CD4-positive, alpha-beta T cell treated with Interleukin-6 at 100 ng/mL for 8 hours (primary cell): Measurements from ENCODE around the gene TRIB2.

Source experiments
- DNase-seq: peaks from one replicate; pipeline ENCODE4 v3.0.0-alpha.2; 2020; ENCODE audit warnings: mixed read lengths, low spot score

TRIB2 gene

DNA sequence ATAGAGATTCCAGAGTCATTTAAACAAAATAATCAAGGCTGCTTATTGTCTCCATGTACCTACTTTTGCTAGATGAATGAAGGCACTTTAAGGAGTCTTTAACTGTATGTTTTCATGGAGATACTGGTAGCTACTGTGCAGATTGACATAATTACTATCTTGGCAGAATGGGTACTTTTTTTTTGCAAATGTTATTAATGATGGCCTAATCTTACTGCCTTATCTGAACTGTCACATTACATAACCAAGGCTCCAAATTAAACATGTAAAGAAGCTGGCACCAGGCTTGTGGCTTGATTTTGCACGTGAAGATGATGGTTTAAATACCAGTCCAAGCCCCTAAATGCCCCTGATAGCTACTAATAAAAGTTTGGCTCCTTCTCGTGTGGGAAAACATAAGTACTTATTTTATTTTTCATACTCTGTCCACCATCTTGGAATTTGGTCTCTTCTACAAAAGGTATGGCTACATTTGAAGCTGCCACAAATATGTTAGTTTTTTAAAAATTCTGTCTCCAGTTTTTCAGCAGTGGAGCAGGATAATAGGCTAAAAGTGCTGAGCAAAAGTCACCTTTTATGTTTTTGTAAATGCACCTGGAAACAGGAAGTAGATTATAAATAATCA lies 4.1 kb downstream of the TRIB2 start:
- no peak for DNase-seq

DNA sequence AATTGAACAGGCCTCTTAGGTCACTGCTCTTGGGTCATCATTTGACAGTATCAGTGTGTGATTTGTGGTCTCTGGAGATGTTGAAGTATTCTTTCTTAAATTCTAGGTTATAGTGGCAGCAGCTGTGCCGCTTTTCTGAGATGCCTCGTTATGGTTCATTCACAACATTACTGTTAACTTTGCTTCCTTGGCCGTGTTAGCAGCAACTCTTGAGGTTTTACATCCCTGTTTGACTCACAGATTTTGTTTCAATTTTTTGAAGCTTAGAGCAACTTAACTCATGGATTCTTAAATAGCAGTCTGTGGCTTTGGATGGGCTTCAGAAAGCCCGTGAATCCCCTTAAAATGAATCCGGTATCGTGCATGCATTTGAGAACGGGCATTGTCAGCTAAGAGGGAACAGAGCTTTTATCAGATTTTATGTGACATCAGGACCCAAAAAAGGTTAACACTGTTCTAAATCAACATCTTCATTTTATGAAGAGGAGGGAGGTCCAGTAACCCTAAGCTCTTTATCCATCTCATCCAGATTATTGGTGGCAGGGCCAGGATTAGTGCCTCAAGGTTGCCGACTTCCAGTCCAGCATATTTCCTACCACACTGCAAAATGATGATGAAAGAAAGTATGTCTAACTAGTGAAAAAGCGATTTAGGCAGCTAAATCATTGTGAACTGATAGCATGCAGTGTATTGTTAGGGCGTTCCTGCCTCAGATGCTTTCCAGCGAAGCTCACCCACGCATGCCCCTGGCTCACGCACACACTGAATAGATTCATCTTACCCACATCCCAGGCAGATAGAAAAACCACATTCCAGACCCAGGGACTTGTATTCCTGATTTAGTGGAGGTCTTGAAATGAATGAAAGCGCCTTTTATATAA lies 5.1 kb downstream of the TRIB2 start:
- no peak for DNase-seq

DNA sequence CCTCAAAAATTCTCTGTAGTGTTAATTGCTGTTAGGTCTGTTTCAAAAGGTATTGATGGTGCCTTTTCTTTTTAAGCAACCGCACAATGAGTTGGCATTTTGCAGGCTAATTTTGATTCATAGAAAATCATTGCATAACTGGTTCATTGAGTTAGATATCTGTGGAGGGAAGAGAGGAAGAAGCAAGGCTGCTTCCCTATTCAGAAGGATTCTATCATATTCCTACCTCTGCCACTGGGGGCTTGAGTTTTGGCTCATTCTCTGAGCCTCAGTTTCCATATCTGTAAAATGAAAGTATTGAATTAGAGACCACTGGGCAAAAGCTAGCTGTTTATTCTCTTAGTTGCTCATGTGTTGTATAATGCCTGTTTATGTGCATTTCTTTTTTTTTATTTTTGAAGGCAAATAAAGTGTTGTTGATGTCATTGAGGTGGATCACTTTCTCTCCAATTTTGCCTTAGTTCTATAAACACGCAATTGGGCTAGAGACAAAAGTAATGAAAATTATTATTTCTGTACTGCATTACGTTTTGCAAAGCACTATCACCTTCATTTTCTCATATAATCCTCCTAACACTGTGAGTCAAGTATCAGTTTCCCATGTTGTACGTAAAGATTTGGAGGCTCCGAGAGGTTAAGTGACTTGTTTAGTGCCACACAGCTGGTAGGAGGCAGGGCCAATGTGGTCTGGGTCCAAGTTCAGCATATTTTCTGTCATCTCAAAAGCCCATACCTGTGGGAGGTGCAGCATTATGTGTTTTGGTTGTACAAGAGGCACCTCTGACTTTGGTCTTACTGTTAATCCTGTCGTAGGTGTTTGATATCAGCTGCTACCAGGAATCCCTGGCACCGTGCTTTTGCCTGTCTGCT lies 5.9 kb downstream of the TRIB2 start:
- no peak for DNase-seq

DNA sequence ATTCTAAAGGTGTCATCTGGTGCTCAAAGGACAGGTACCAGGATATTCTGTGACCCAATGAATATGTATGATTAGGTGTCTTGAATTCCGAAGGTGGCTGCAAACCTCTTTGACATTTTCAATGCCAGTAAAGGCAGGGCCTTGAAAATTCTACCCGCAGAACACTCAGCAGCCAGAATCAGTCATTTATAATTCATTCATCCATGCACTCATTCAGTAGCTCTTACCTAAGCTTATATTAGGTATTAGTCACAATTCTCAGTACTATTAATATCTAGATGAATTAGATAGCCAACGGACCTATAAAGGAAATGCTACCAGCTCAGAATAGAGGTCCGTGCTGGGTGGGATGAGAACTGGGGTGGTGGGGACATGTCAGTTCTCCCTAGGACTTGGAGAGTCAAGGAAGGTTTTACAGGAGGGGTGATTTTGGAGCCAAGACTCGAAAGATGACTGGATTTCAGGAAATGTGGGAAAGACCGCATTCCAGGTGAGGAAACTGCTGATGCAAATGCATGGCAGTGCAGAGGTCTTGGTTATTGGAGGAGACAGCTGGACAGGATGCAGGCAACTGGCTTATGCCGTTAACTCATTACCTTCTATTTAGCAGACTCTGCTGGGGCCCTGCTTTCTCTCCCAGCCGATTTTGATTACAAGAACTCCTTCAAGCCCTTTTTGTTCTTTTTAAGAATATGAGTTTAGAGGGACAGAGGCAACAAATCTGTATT lies 7.2 kb downstream of the TRIB2 start:
- DNase-seq: no peak

DNA sequence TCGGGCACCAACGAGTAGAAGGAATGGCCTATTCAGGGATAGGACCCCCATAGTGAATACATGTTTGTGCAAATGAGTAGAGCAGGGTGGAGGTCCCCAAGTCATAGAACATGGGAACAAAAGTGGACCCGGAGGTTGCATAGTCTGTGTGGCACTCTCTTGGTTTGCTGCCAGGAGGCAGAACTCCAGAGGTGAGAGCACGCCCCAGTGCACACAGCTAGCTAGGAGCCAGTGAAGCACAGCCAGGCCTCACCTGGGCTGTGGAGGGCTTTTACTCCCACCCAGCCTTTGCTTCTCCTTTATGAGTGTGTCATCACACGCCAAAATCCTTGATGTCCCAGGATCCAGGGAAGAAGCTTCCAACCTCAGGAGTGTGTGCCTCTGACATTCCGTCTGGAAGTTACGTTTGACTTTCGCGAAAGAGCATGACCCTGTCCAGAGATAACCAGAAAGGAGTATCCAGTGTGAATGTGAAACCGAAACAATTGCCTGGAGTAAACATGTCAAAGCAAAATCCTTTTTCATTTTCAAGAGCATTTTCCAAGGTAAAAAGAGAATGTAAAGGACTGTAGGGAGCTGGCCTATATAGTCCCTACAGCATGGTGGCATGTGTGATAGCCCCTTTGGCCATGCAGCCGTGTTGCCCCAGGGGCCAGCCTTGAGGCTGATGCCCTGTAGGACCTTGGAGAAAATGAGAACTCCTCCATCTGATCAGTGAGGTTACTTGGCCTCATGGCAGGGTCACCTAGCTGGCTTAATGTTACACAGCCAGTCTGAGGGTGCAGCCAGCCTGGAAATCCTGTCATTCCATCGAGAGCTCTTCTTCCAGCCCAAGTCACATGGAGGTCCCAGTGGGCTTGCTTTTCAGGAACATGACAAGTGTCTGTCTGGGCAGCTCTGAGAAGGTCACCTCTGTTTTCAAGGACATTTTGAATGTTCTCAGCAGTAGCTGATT lies 8.8 kb downstream of the TRIB2 start:
- no peak for DNase-seq

DNA sequence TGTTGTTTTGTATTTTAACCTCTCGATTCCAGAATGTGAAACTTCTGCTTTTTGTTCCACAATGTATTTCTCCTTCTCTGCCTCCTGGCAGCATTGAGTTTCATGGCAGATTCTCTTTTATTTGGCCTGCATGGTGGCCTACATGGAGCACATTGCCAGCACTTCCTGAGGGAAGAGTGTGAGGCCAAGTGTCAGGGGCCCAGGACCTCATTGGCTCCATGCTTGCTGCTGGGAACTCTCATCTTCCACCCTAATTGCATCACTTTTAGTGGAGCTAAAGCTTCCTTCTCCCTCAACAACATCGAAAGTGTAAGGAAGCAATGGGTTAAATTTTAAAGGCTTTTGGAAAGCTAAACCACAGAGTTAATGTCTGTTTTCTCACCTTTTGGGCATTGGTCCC lies 9.5 kb downstream of the TRIB2 start:
- DNase-seq: no peak

DNA sequence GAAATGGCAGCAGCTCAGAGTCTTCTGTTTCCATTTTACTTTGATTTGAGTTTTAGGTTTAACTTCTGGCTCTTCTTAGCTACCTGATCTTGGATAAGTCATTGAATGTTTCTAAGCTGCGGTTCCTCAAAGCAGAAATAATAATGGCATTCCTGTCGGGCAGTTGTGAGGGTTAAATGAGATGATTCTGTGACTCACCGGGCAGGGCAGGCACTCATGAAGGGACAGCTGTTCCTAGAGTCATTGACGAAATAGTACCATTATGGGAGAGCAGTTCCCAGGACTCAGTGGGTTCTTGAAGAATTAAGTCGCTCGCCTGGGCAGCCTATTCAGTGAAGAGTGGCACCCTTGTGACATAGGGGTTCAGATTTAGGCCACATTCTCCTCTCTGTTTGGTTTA lies 10.3 kb downstream of the TRIB2 start:
- DNase-seq: no peak

DNA sequence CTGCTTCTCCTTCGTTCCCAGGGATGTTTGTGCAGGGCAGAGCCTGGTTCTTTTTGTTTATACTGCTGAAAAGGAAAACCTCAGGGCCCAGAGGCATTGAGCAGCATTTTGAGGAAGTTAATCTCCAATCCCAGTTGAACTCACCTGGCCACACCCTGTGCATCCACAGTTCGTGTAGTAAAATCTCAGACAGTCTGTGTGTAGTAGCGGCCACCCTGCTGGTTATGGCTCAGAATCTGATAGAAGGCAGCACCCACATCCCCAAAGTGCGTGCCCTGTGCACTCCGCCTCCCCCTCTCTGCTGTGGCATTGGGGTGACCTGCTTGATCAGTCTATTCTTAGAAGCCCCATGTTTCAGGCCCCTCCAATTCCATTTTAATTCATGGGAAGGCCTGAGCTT lies 10.9 kb downstream of the TRIB2 start:
- DNase-seq: no peak

DNA sequence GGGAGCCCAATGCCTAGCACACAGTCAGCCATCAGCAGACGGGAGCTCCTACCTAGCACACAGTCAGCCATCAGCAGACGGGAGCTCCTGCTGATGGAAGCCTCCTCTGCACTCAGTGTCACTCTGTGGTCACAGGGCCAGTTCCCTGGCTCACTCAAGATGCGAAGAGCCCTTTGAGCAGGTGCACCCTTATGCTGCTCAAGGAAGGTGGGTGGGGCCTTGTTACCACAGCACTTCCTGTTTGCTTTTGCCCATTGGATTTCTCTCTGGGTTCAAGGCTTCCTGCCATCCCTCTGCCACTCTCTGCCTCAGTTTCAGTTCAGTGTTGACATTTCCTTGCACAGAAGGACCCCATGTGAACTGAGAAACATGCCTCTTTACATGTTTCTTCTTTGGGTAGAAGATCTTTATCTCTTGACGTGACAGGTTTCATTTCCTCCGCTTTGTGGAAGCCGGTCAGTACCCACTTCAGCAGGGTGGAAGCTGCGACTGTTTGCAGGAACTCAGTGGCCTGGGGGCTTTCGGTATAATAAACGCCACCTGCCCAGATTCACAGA lies 11.6 kb downstream of the TRIB2 start:
- peak; percentile 71 for DNase-seq

DNA sequence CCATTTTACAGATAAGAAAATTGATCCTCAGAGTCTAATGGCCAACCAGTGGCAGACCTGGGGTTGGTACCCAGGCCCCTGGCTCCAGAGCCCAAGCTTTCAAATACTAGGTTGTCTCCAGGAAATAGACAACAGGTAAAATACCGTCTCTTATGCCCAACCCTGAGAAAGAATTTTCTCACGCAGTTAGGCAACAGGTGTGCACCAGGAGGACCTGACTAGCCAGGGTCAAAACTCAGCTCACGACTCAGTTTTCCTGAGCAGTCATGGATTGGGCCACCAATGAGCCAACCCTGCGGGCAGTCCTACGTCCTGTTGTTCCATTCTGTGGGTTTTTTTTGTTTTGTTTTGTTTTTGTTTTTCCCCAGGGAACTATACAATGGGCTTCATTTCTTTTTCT lies 13.5 kb downstream of the TRIB2 start:
- no peak for DNase-seq

DNA sequence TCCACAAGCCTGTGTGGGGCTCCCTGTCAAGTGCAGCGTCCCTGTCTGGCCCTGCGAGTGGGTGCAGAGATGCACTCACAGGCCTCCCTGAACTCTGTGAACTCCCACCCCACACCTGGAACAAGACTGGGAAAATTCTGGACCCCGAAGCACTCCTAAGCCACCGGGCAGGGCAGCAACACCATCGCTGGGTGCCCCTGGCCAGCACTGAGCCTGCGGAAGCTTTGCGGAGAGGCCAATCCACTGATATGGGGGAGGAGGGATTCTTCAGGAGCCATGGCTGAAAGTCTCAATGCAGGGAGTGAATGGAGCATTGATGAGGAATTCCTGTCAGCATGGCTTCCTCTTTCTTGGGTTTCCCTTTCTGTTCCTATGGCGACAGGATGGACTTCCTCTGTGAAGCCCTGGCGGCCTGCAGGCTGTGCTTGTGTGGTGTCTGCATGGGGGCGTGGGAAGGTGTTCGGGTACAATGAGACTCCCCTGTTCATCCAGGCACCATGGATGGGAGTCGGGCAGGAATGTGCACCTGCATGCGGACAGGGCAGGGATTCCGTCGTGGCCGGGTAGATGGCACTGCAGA lies 15.1 kb downstream of the TRIB2 start:
- no peak for DNase-seq

DNA sequence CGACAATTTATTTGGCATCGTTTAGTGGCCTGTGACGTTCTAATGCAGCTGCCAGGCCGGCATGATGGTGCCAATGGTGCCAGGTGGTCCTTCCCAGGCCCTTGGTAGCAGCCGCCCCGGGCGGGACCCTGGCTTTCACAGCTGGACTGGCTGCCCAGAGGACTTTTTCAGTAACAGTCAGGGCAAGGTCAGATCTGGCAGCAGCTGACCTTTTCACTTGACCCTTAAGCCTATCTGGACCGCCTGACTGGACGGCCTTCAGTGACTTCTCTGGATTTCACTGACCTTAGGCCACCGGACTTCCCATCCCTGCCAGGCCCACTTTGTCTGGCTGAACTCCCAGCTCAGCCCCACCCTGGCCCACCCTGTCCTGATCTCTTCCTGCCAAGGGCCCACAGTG lies 15.9 kb downstream of the TRIB2 start:
- no peak for DNase-seq

DNA sequence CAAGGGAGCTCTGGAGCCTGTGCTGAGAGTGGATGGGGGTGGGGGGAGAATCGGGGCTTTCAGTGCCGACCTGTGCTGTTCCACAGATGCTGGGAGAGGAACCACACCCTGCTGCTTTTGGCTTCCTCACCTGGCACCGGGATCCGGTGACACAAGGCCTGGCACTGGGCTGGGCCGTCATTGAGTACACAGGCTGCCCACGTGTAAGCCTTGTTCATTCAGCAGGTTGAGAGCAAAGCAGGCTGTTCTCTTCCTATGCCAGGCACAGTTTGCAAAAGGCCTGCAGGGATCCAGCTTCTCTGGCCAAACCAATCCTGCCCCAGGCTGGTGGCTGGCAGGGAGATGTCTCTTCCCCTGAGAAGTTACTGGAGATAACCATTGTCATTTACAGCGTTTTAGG lies 17.1 kb downstream of the TRIB2 start:
- DNase-seq: no peak

DNA sequence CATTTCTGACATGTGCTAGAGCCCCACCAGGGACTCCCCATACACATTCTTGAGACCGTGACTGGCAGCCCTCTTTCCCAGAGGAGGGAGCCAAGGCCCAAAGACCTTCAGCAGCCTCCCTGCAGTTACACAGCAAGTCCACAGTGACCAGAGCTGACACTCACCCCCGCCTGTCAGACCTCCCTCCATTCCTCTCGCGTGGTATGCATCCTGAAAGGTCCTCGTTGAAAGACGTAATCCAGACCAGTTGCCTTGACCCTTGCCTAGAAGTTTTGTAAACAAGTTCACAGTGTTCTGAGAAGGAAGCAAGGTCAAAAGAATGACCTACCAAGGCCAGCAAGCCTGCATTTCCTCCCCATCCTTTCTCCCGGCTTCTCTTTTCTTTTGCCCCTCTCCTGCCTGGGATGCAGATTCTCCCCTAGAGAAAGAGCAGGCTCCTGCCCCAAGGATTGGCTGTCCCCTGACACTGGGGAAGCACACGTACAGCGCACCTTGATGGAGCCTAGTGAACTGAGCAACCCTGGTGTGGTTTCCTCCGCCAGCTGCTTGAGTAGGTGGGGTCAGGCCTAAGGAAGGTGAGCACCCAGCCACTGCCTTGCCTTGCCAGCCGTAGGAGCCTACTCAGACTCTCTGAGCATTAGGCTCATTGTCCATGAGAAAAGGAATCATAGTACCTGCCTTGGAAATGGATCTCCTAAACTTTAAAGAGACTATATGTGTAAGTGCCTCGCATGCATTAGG lies 18.3 kb downstream of the TRIB2 start:
- no peak for DNase-seq

DNA sequence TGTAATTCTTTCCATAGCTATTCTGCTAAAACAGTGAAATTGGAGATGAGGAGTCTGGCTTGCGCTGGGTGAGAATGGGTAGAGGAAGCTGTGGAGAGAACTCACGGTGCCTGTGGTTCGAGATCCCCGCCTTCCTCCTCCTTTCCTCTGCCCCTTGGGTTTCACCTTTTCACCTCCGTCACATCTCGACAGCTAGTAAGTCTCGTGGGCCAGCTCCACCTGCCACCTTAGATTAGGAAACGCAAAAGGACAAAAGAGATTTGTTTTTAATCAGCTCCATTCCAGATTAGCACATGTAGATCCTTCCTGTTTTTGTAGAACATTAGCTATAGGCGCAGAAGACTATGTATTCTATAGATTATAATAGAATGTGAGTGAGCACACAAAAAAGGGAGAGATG lies 20.6 kb downstream of the TRIB2 start:
- DNase-seq: peak; percentile 23

DNA sequence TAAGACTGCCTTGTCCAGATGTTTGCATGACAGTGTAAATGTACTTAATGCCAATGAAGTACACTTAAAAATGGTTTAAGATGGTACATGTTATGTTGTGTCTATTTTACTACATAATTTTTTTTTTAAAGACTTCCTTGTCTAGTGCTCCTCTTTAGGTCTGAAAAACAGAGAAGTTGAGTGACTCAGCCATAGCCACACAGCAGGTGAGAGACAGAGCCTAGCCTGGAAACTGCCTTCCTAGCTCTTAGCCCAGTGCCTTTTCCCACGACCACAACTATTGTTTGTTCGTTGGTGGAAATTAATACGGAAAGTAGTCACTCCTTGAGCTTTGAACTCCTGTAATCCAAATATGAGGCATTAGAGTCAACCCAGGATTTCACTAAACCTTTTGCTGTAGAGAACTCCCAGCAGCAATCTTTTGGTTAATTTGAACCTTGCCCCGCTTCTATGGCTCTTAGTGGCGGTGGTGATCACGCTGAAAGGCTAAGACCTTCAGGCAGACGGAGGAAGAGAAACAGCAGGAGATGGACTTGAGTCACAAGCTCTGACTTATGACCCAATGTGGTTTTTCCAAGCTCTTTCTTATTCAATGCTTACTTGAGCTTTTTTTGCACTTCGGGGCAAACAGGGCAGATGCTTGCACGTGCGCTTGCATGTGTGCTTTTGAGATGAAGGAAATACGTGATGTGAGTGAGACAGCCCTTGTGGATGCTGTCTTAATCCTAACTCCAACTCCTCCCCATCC lies 21.2 kb downstream of the TRIB2 start:
- no peak for DNase-seq

DNA sequence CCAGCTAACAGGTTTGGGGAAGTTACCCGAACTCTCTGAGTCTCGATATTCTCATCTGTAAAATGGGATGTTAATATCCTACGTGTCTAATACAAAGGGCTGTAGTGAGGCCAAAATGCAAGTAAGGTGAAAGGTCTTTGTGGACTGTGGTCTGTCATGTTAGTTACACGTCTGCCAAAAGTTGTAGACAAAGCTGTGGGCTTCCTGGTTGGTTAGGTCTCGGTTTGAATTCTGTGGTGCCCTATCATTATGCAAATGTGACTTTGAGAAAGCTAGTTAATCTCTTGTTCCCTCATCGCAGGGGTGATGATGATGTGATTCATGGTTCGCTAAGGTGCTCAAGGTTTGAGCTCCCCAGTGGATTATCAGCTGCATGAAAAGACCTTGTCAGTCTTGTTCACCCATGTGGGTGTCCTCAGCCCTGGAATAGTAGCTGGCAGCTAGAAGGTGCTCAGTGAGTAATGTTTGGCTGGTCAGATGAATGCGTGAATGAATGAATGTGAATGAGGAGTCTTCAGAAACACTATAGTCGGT lies 23.1 kb downstream of the TRIB2 start:
- no peak for DNase-seq

DNA sequence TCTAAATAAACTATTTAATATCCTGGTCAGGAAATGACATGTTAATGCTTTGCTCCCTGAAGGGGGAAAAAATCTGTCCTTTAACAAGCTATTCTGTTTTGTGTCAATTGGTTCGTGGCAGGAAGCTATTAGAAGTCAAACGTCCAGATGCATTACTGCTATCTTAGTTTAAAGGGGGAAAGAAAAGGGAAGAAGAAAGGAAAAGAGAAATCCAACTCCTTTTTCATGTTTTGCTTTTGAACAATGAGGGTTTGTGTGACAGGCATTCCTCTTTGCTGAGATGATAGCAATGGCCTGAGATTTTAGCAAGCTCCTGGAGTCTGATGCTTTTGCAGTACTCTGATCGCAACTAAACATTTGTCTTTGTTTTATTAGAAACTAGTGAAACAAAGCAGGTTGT lies 24.6 kb downstream of the TRIB2 start:
- DNase-seq: no peak

DNA sequence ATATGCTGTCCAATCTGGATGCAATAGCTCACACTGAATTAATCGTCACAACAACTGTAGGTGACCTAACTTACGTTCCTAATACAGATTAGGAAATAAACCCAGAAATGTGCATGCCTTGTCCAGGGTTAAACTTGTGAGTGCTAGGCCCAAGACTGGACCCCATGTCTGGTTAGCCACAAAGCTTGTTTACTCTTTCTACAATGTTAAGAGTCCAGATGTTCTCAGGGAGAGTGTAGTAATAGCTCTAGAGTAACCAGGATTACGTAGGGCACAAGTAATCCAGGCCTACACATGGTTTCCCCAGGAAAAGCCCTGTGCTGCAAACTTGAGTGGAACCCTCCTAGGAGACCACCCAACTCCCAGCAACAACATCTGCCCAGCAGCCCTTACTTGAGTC lies 26.2 kb downstream of the TRIB2 start:
- no peak for DNase-seq
